ENCODE measurements around the gene ADK.
"Not testable (repeated sequence)": the region's sequence is repeated elsewhere in the genome, so short reads cannot be mapped to it uniquely, and the experiment has no call there.

ADK gene

GRCh38 chr10:74573497-74573896 is 422.5 kb downstream of the ADK start:
- DNase-seq, result not testable (repeated sequence)

- DNase-seq, result no peak
These were observed 424.2 kb downstream of the ADK start for GRCh38 chr10:74575191-74575720.

GRCh38 chr10:74575912-74576311 is 424.9 kb downstream of the ADK start:
- no peak for DNase-seq

GRCh38 chr10:74576586-74576985 is 425.6 kb downstream of the ADK start:
- DNase-seq, result no peak

GRCh38 chr10:74580438-74580837 is 429.4 kb downstream of the ADK start:
- not testable (repeated sequence) for DNase-seq

- no peak for DNase-seq
These were observed 431.5 kb downstream of the ADK start for GRCh38 chr10:74582566-74582965.

GRCh38 chr10:74585231-74586087 is 434.4 kb downstream of the ADK start:
- no peak for DNase-seq

GRCh38 chr10:74586088-74586585 is 435.1 kb downstream of the ADK start:
- DNase-seq, result no peak

- DNase-seq, result no peak
These were observed 436.3 kb downstream of the ADK start for GRCh38 chr10:74587109-74587854.

- DNase-seq, result peak; percentile 90
These were observed 438.2 kb downstream of the ADK start for GRCh38 chr10:74589226-74589673.

- no peak for DNase-seq
These were observed 438.8 kb downstream of the ADK start for GRCh38 chr10:74589851-74590250.

- DNase-seq, result no peak
These were observed 442.4 kb downstream of the ADK start for GRCh38 chr10:74593470-74593869.

- DNase-seq, result no peak
These were observed 445.7 kb downstream of the ADK start for GRCh38 chr10:74596713-74597112.

- no peak for DNase-seq
These were observed 448.0 kb downstream of the ADK start for GRCh38 chr10:74598891-74599566.

- DNase-seq, result no peak
These were observed 448.7 kb downstream of the ADK start for GRCh38 chr10:74599672-74600071.

- no peak for DNase-seq
These were observed 449.1 kb downstream of the ADK start for GRCh38 chr10:74600170-74600569.

- no peak for DNase-seq
These were observed 451.6 kb downstream of the ADK start for GRCh38 chr10:74602576-74602975.

GRCh38 chr10:74610299-74610698 is 459.3 kb downstream of the ADK start:
- no peak for DNase-seq

- DNase-seq, result no peak
These were observed 461.2 kb downstream of the ADK start for GRCh38 chr10:74612195-74612594.

GRCh38 chr10:74620626-74621025 is 469.6 kb downstream of the ADK start:
- DNase-seq, result no peak

GRCh38 chr10:74623786-74624185 is 472.8 kb downstream of the ADK start:
- no peak for DNase-seq

GRCh38 chr10:74624501-74624900 is 473.5 kb downstream of the ADK start:
- no peak for DNase-seq

- no peak for DNase-seq
These were observed 477.1 kb downstream of the ADK start for GRCh38 chr10:74628136-74628535.
